Measurements from ENCODE around the gene MRPL20.

GRCh38 chr1:1437033-1437903 lies 30.2 kb upstream of the MRPL20 start:
- TF ChIP-seq, protein P1, sequence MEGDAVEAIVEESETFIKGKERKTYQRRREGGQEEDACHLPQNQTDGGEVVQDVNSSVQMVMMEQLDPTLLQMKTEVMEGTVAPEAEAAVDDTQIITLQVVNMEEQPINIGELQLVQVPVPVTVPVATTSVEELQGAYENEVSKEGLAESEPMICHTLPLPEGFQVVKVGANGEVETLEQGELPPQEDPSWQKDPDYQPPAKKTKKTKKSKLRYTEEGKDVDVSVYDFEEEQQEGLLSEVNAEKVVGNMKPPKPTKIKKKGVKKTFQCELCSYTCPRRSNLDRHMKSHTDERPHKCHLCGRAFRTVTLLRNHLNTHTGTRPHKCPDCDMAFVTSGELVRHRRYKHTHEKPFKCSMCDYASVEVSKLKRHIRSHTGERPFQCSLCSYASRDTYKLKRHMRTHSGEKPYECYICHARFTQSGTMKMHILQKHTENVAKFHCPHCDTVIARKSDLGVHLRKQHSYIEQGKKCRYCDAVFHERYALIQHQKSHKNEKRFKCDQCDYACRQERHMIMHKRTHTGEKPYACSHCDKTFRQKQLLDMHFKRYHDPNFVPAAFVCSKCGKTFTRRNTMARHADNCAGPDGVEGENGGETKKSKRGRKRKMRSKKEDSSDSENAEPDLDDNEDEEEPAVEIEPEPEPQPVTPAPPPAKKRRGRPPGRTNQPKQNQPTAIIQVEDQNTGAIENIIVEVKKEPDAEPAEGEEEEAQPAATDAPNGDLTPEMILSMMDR (IDR thresholded peaks at IDR 0.05; ENCODE audit: low read depth, low read length): no peak
- TF ChIP-seq POLR2A (IDR thresholded peaks at IDR 0.05; ENCODE audit: extremely low read depth, insufficient read length) (no peak), MYC (IDR thresholded peaks at IDR 0.05; ENCODE audit: low read depth, low read length) (no peak), MAX (IDR thresholded peaks at IDR 0.05; ENCODE audit: low read depth, low read length) (no peak)
